WTC11 (cell line): Measurements from ENCODE around the gene FMNL2.

Source experiments
- ATF6 ChIP-seq: sonication (generic); formaldehyde crosslinking; IDR thresholded peaks from 2 replicates; pipeline ENCODE4 v1.8.1; 2023; ENCODE audit warnings: mild to moderate bottlenecking, missing genetic modification reagents
- CTCF ChIP-seq: fragments of 200-600 bp; IDR thresholded peaks from 2 replicates; pipeline ENCODE4 v1.8.0; 2022; ENCODE audit warnings: antibody characterized with exemption
- ETV6 ChIP-seq: sonication (generic); formaldehyde crosslinking; IDR thresholded peaks from 2 replicates; pipeline ENCODE4 v1.8.1; 2022; ENCODE audit warnings: mild to moderate bottlenecking, missing genetic modification reagents
- IRF2 ChIP-seq: sonication (generic); formaldehyde crosslinking; IDR thresholded peaks from 2 replicates; pipeline ENCODE4 v1.8.0; 2022; ENCODE audit warnings: low read depth, missing genetic modification reagents, borderline replicate concordance
- KAT7 ChIP-seq: sonication (generic); formaldehyde crosslinking; IDR thresholded peaks from 2 replicates; pipeline ENCODE4 v1.8.1; 2023; ENCODE audit warnings: missing genetic modification reagents, mild to moderate bottlenecking, borderline replicate concordance
- MYBL2 ChIP-seq: sonication (generic); formaldehyde crosslinking; IDR thresholded peaks from 2 replicates; pipeline ENCODE4 v1.8.1; 2023; ENCODE audit warnings: mild to moderate bottlenecking, moderate library complexity, missing genetic modification reagents
- PRDM15 ChIP-seq: sonication (generic); formaldehyde crosslinking; IDR thresholded peaks from 2 replicates; pipeline ENCODE4 v1.8.0; 2022; ENCODE audit warnings: missing genetic modification reagents
- ZNF232 ChIP-seq: sonication (generic); formaldehyde crosslinking; IDR thresholded peaks from 2 replicates; pipeline ENCODE4 v1.8.0; 2022; ENCODE audit warnings: mild to moderate bottlenecking, missing genetic modification reagents

GRCh38 chr2:152328013-152328412 is 7.0 kb upstream of the FMNL2 start:
- no peak for TF ChIP-seq KAT7 (CRISPR knock-in tag)
- TF ChIP-seq CTCF, result no peak
- TF ChIP-seq PRDM15 (CRISPR knock-in tag), result no peak
- no peak for TF ChIP-seq IRF2 (CRISPR knock-in tag)
- no peak for TF ChIP-seq ZNF232 (CRISPR knock-in tag)
- no peak for TF ChIP-seq ATF6
- no peak for TF ChIP-seq MYBL2 (CRISPR knock-in tag)
- TF ChIP-seq ETV6 (CRISPR knock-in tag), result no peak
